ENCODE measurements around the gene NTM.

NTM gene

GRCh38 chr11:132206993-132207392 lies 836.6 kb downstream of the NTM start:
- H3K27me3 ChIP-seq (ENCODE audit: insufficient read depth, low read length) = no peaks in the 10 kb centered on the region

GRCh38 chr11:132208477-132209055 lies 838.2 kb downstream of the NTM start:
- Histone ChIP-seq H3K4me3 (ENCODE audit: low read depth, low read length, poor library complexity, severe bottlenecking) (no peak overlapping the region), H4K20me1 (ENCODE audit: insufficient read depth, low read length) (no peaks in the 10 kb centered on the region), H3F3A (ENCODE audit: insufficient read depth, low read length) (no peaks in the 10 kb centered on the region), H3K9me2 (ENCODE audit: low read depth, low read length) (no peaks in the 10 kb centered on the region), H3K9me3 (ENCODE audit: low read length) (no peaks in the 10 kb centered on the region), H3K27me3 (ENCODE audit: insufficient read depth, low read length) (no peaks in the 10 kb centered on the region), H3K27ac (ENCODE audit: low read depth, low read length, poor library complexity, severe bottlenecking) (no peak overlapping the region), H2AFZ (ENCODE audit: low read length) (no peak overlapping the region), H3K36me3 (ENCODE audit: insufficient read depth, low read length) (no peaks in the 10 kb centered on the region), H3K4me2 (ENCODE audit: low read length) (no peak overlapping the region), H3K9ac (ENCODE audit: low read length) (no peak overlapping the region), H3K4me1 (ENCODE audit: insufficient read depth, low read length, severe bottlenecking) (no peaks in the 10 kb centered on the region), H3K79me2 (ENCODE audit: insufficient read depth, low read length) (no peaks in the 10 kb centered on the region)
- TF ChIP-seq CTCF (IDR thresholded peaks at IDR 0.05; ENCODE audit: low read length) (no peak), EZH2 (IDR thresholded peaks at IDR 0.05; ENCODE audit: borderline replicate concordance, low read length) (no peak)

More at GRCh38 chr11:132206993-132207392, 836.6 kb downstream of the NTM start:
- TF ChIP-seq CTCF (IDR thresholded peaks at IDR 0.05; ENCODE audit: low read length) (no peak), EZH2 (IDR thresholded peaks at IDR 0.05; ENCODE audit: borderline replicate concordance, low read length) (no peak)
- Histone ChIP-seq H3K4me2 (ENCODE audit: low read length) (no peak overlapping the region), H3K4me1 (ENCODE audit: insufficient read depth, low read length, severe bottlenecking) (no peaks in the 10 kb centered on the region), H3K4me3 (ENCODE audit: low read depth, low read length, poor library complexity, severe bottlenecking) (no peak overlapping the region), H3K9me3 (ENCODE audit: low read length) (no peaks in the 10 kb centered on the region), H2AFZ (ENCODE audit: low read length) (no peak overlapping the region), H3K9ac (ENCODE audit: low read length) (no peak overlapping the region), H3F3A (ENCODE audit: insufficient read depth, low read length) (no peaks in the 10 kb centered on the region), H3K79me2 (ENCODE audit: insufficient read depth, low read length) (no peaks in the 10 kb centered on the region), H4K20me1 (ENCODE audit: insufficient read depth, low read length) (no peaks in the 10 kb centered on the region), H3K9me2 (ENCODE audit: low read depth, low read length) (no peaks in the 10 kb centered on the region), H3K27ac (ENCODE audit: low read depth, low read length, poor library complexity, severe bottlenecking) (no peak overlapping the region), H3K36me3 (ENCODE audit: insufficient read depth, low read length) (no peaks in the 10 kb centered on the region)

GRCh38 chr11:132211479-132211878 lies 841.1 kb downstream of the NTM start:
- Histone ChIP-seq H4K20me1 (ENCODE audit: insufficient read depth, low read length) (no peaks in the 10 kb centered on the region), H3K36me3 (ENCODE audit: insufficient read depth, low read length) (no peaks in the 10 kb centered on the region), H3F3A (ENCODE audit: insufficient read depth, low read length) (no peaks in the 10 kb centered on the region), H3K27me3 (ENCODE audit: insufficient read depth, low read length) (no peaks in the 10 kb centered on the region), H3K4me1 (ENCODE audit: insufficient read depth, low read length, severe bottlenecking) (no peaks in the 10 kb centered on the region), H3K9ac (ENCODE audit: low read length) (no peak overlapping the region), H3K4me3 (ENCODE audit: low read depth, low read length, poor library complexity, severe bottlenecking) (no peak overlapping the region), H3K79me2 (ENCODE audit: insufficient read depth, low read length) (no peaks in the 10 kb centered on the region), H3K27ac (ENCODE audit: low read depth, low read length, poor library complexity, severe bottlenecking) (no peak overlapping the region), H3K9me3 (ENCODE audit: low read length) (no peaks in the 10 kb centered on the region), H3K4me2 (ENCODE audit: low read length) (no peak overlapping the region), H2AFZ (ENCODE audit: low read length) (no peak overlapping the region), H3K9me2 (ENCODE audit: low read depth, low read length) (no peaks in the 10 kb centered on the region)
- TF ChIP-seq CTCF (IDR thresholded peaks at IDR 0.05; ENCODE audit: low read length) (no peak), EZH2 (IDR thresholded peaks at IDR 0.05; ENCODE audit: borderline replicate concordance, low read length) (no peak)

All from OCI-LY1 (cell line).